HG03196 (cell line): ENCODE results near the gene LCN2.

ENCODE experiments used
- ATAC-seq: cut with Tn5 transposase; IDR thresholded peaks from one replicate; pipeline ENCODE4 v1.9.1; 2021; ENCODE audit not compliant: unreplicated experiment

LCN2 gene

GRCh38 chr9:128149951-128150593 is 819 bp downstream of the LCN2 start:
- ATAC-seq, result no peak

- no peak for ATAC-seq
These were observed 1.5 kb downstream of the LCN2 start for GRCh38 chr9:128150594-128151308.

- ATAC-seq, result no peak
These were observed 2.3 kb downstream of the LCN2 start for GRCh38 chr9:128151309-128152132.

GRCh38 chr9:128152133-128153059 is 3.1 kb downstream of the LCN2 start:
- ATAC-seq, result no peak

- ATAC-seq, result no peak
These were observed 4.0 kb downstream of the LCN2 start for GRCh38 chr9:128153060-128153946.

- no peak for ATAC-seq
These were observed 4.9 kb downstream of the LCN2 start for GRCh38 chr9:128153947-128154695.

GRCh38 chr9:128155736-128156500 is 6.7 kb downstream of the LCN2 start:
- no peak for ATAC-seq

- no peak for ATAC-seq
These were observed 10.2 kb downstream of the LCN2 start for GRCh38 chr9:128159522-128159783.

GRCh38 chr9:128159784-128160602 is 10.7 kb downstream of the LCN2 start, which contains the start of gene BBLN:
TSS of gene BBLN (plus strand) at chr9:128160265. CDS start at chr9:128160408, 143 bp downstream.
- ATAC-seq, result peak; percentile 65

- ATAC-seq, result peak; percentile 20
These were observed 11.3 kb downstream of the LCN2 start for GRCh38 chr9:128160603-128160987.

- no peak for ATAC-seq
These were observed 12.1 kb downstream of the LCN2 start for GRCh38 chr9:128161215-128161902.

GRCh38 chr9:128162215-128163026 is 13.2 kb downstream of the LCN2 start:
- no peak for ATAC-seq

GRCh38 chr9:128163027-128163515 is 13.8 kb downstream of the LCN2 start:
- no peak for ATAC-seq

- no peak for ATAC-seq
These were observed 14.5 kb downstream of the LCN2 start for GRCh38 chr9:128163523-128164306.

GRCh38 chr9:128164307-128164885 is 15.1 kb downstream of the LCN2 start:
- ATAC-seq, result no peak
